ENCODE data around the gene NCBP2L. TPM values are rescaled to one million over a fixed set of nuclear protein-coding genes. Genes with fewer than 3 reads are reported as not detected.

Gene NCBP2L
- total RNA-seq, 1 donor from 2014 or later = not detected

DNA sequence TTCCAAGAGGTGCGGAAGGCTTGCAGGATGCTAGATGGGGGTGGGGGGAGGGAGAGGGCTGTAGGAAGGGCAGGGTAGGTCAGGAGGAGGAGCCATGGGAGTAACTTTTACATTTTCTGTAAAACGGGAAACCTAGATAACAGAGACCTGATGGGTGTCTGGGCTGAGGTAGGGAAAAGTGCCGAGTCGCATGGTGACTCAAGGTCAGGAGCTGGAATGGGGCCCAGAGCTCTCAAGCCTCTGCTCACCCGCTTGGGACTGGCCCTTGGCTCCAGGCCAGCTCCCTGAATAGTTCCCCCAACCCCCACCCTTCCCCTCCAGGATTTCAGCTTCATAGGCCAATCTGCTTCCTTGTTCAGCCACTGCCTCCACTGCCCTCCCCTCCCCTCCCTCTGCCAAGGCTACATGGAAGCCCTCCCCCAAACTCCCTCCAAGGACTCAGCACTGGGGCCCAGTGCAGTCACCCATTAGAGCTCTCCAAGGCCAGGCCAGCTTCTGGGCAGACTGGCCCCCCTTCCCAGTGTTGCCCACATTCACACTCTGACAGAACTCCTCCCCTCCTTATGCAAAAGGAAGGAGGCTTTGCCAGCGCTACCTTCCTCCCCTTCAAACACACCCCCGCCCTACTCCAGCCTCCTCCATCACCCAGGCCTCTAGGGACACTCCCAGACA, 45.6 kb upstream of the NCBP2L start:
- no peak for FAIRE-seq
- H3K27me3 ChIP-seq (ENCODE audit: control insufficient read depth, insufficient read depth, low read length) = no peaks in the 10 kb centered on the region

DNA sequence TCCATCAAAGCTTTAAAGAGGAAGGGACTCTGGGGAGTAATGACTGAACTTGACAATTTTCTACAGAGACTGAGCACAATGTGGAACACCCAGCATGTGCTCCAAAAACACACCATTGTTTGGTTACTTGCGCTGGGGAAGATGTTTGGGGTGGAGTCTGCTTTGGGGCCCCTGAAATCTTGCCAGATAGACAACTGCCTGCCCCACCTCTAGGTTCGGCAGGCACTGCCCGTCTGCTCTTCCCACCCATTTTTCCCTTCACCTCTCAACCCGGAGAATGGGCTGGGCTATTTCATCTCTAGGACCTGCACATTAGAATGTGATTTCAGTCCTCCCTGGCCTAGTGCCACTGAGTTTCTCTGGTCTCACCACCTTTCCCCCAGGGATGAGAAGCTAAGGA, 43.8 kb upstream of the NCBP2L start:
- no peak overlapping the region for H3K4me3 ChIP-seq (ENCODE audit: low read depth, low read length)
- DNase-seq (ENCODE audit: low read depth) (no peak), FAIRE-seq (no peak)
- no peaks in the 10 kb centered on the region for H3K36me3 ChIP-seq (ENCODE audit: control insufficient read depth, insufficient read depth, low read length)
- H3K27me3 ChIP-seq (ENCODE audit: control insufficient read depth, insufficient read depth, low read length) = no peaks in the 10 kb centered on the region
- TF ChIP-seq, protein P1, sequence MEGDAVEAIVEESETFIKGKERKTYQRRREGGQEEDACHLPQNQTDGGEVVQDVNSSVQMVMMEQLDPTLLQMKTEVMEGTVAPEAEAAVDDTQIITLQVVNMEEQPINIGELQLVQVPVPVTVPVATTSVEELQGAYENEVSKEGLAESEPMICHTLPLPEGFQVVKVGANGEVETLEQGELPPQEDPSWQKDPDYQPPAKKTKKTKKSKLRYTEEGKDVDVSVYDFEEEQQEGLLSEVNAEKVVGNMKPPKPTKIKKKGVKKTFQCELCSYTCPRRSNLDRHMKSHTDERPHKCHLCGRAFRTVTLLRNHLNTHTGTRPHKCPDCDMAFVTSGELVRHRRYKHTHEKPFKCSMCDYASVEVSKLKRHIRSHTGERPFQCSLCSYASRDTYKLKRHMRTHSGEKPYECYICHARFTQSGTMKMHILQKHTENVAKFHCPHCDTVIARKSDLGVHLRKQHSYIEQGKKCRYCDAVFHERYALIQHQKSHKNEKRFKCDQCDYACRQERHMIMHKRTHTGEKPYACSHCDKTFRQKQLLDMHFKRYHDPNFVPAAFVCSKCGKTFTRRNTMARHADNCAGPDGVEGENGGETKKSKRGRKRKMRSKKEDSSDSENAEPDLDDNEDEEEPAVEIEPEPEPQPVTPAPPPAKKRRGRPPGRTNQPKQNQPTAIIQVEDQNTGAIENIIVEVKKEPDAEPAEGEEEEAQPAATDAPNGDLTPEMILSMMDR (IDR thresholded peaks at IDR 0.05; ENCODE audit: insufficient read depth, low read length, severe bottlenecking) = no peak

More for the DNA sequence above, 45.6 kb upstream of the NCBP2L start:
- Histone ChIP-seq H3K36me3 (ENCODE audit: control insufficient read depth, insufficient read depth, low read length) (no peaks in the 10 kb centered on the region), H3K4me3 (ENCODE audit: low read depth, low read length) (no peak overlapping the region)
- peak; percentile 66 for DNase-seq (ENCODE audit: low read depth)
- TF ChIP-seq, protein P1 (IDR thresholded peaks at IDR 0.05; ENCODE audit: insufficient read depth, low read length, severe bottlenecking) = no peak

DNA sequence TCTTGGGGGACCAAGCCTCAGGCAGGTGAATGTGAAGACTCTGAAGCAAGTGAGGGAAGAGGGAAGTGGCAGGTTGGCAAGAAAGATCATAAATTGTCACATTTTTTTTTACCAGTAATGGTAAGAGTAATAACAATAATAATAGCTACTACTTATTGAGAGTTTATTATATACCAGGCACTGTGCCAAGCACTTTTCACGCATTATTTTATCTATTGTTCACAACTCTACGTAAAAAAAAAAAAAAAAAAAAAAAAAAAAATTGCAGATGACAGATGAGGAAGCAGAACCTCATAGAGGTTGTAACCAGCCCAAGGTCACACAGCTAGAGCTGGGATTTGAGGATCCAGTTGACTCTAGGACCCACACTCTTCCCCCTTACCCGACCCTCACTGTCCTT, 42.9 kb upstream of the NCBP2L start:
- FAIRE-seq = no peak

DNA sequence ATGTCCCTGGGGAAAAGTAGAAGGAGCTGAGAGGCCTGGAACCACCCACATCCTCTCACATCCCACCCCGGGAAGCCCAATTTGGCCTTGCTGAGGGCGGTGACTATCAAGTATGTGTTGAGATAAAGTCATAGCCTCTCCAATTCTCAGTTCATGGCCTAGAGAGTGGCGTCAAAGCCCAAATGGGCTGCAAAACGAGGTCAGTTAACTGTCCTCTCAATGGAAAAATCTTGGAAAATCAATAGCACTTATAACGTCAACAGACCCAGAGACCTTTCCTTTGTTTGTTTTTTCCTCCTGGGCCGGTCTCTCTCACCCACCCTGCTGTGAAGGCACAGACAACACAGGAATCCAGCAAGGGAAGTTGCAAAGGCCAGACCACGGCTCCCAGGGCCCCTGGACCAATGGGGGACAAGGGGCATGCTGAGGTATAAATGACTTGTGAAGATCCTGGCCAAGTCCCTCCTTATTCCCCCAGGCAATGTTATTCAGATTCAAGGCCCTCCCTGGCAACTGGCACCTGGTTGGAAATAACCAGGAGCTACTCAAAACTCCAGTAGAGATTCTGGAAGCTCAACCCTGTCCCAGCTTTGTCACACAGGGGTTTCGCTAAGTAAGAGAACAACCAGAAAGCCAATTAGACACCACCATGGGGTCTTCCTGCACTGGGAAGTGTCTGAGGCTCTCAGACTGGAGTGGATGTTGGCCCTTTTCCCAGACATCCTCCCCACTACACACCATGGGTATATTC, 40.6 kb upstream of the NCBP2L start:
- FAIRE-seq (no peak), DNase-seq (ENCODE audit: low read depth) (no peak)
- H3K27me3 ChIP-seq (ENCODE audit: control insufficient read depth, insufficient read depth, low read length) = no peaks in the 10 kb centered on the region
- H3K4me3 ChIP-seq (ENCODE audit: low read depth, low read length) = no peak overlapping the region
- TF ChIP-seq, protein P1 (IDR thresholded peaks at IDR 0.05; ENCODE audit: insufficient read depth, low read length, severe bottlenecking) = no peak
- H3K36me3 ChIP-seq (ENCODE audit: control insufficient read depth, insufficient read depth, low read length) = no peaks in the 10 kb centered on the region

More for the DNA sequence above, 42.9 kb upstream of the NCBP2L start:
- Histone ChIP-seq H3K27me3 (ENCODE audit: control insufficient read depth, insufficient read depth, low read length) (no peaks in the 10 kb centered on the region), H3K4me3 (ENCODE audit: low read depth, low read length) (no peak overlapping the region), H3K36me3 (ENCODE audit: control insufficient read depth, insufficient read depth, low read length) (no peaks in the 10 kb centered on the region)
- TF ChIP-seq, protein P1 (IDR thresholded peaks at IDR 0.05; ENCODE audit: insufficient read depth, low read length, severe bottlenecking) = no peak
- no peak for DNase-seq (ENCODE audit: low read depth)

DNA sequence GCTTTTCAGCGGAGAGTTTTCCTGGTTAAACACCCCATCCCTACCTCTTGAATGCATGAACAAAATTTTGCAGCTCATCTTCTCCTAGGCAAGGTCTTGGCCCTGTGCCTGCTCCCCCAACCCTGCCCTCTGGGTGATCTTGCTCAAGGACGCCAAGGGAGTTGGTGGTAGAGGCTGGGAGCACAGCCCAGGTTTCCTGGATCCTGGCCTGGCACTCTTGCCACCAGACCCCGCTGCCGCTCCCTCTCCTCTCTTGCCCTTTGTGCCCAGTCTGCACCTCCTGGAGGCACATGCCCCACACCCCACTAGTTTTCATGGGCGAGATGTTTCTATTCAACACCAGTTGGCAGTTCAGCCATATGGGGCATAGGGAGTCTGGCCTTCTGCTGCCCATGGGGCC, 39.3 kb upstream of the NCBP2L start:
- Histone ChIP-seq H3K36me3 (ENCODE audit: control insufficient read depth, insufficient read depth, low read length) (no peaks in the 10 kb centered on the region), H3K27me3 (ENCODE audit: control insufficient read depth, insufficient read depth, low read length) (no peaks in the 10 kb centered on the region), H3K4me3 (ENCODE audit: low read depth, low read length) (no peak overlapping the region)
- TF ChIP-seq, protein P1 (IDR thresholded peaks at IDR 0.05; ENCODE audit: insufficient read depth, low read length, severe bottlenecking) = no peak
- DNase-seq (ENCODE audit: low read depth) = no peak
- no peak for FAIRE-seq
